ENCODE measurements around the gene ZBTB7C.

Gene ZBTB7C

GRCh38 chr18:48314690-48315089, 94.5 kb downstream of the ZBTB7C start:
- Histone ChIP-seq H3K9me3 (ENCODE audit: control insufficient read depth, low read length) (no peaks in the 10 kb centered on the region), H3K79me2 (no peaks in the 10 kb centered on the region), H3K36me3 (ENCODE audit: control insufficient read depth, insufficient read depth, low read length) (no peaks in the 10 kb centered on the region), H3K9ac (no peak overlapping the region), H3K27me3 (ENCODE audit: control insufficient read depth, insufficient read depth, low read length) (no peaks in the 10 kb centered on the region), H3K4me2 (ENCODE audit: low read length) (no peak overlapping the region), H3K4me3 (ENCODE audit: low read depth, low read length) (no peak overlapping the region), H2AFZ (no peak overlapping the region), H3K4me1 (peaks cover 2% of the 10 kb centered on the region), H3K27ac (no peak overlapping the region)
- TF ChIP-seq, protein P1, sequence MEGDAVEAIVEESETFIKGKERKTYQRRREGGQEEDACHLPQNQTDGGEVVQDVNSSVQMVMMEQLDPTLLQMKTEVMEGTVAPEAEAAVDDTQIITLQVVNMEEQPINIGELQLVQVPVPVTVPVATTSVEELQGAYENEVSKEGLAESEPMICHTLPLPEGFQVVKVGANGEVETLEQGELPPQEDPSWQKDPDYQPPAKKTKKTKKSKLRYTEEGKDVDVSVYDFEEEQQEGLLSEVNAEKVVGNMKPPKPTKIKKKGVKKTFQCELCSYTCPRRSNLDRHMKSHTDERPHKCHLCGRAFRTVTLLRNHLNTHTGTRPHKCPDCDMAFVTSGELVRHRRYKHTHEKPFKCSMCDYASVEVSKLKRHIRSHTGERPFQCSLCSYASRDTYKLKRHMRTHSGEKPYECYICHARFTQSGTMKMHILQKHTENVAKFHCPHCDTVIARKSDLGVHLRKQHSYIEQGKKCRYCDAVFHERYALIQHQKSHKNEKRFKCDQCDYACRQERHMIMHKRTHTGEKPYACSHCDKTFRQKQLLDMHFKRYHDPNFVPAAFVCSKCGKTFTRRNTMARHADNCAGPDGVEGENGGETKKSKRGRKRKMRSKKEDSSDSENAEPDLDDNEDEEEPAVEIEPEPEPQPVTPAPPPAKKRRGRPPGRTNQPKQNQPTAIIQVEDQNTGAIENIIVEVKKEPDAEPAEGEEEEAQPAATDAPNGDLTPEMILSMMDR (IDR thresholded peaks at IDR 0.05) = no peak

DNA sequence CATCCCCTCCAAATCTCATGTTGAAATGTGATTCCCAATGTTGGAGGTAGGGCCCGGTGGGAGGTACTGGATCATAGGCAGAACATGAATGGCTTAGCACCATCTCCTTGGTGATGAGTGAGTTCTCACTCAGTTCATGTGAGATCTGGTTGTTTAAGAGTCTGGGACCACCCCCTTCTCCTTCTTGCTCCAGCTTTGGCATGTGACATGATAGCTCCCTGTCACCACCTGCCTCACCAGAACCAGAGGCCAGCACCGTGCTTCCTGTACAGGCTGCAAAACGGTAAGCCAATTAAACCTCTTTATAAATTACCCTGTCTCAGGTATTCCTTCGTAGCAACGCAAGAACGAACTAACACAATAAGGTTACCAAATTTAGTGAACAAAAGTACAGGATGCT, 95.4 kb downstream of the ZBTB7C start:
- no peak overlapping the region for H3K4me3 ChIP-seq (ENCODE audit: low read depth, low read length)
- no peak overlapping the region for H2AFZ ChIP-seq
- TF ChIP-seq, protein P1 (IDR thresholded peaks at IDR 0.05) = no peak
- H3K36me3 ChIP-seq (ENCODE audit: control insufficient read depth, insufficient read depth, low read length) = no peaks in the 10 kb centered on the region
- no peaks in the 10 kb centered on the region for H3K79me2 ChIP-seq
- no peak overlapping the region for H3K9ac ChIP-seq
- no peaks in the 10 kb centered on the region for H3K27me3 ChIP-seq (ENCODE audit: control insufficient read depth, insufficient read depth, low read length)
- H3K4me2 ChIP-seq (ENCODE audit: low read length) = no peak overlapping the region
- no peaks in the 10 kb centered on the region for H3K9me3 ChIP-seq (ENCODE audit: control insufficient read depth, low read length)
- no peaks in the 10 kb centered on the region for H3K4me1 ChIP-seq
- no peak overlapping the region for H3K27ac ChIP-seq

DNA sequence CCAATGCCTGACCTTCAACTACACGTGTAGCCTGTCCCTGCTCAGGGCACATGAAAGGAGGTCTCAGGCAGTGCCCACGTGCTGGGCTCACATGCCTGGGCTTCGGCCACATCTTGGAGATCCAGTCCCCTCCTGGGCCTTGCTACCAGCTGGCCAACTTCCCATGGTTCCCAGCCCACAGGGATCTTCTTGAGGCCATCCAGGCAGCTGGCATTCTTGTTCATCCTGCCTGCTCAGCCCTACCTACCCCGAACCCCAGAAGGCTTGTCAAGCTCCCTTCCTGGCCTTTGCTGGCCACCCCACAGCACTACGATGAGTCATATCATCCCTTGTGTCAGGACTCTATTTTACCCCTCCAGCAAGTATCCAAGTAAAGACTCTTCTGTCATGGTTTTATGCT, 97.1 kb downstream of the ZBTB7C start:
- no peaks in the 10 kb centered on the region for H3K9me3 ChIP-seq (ENCODE audit: control insufficient read depth, low read length)
- no peak overlapping the region for H3K27ac ChIP-seq

GRCh38 chr18:48310999-48311398, 98.2 kb downstream of the ZBTB7C start:
- Histone ChIP-seq H3K27me3 (ENCODE audit: control insufficient read depth, insufficient read depth, low read length) (no peaks in the 10 kb centered on the region), H3K4me2 (ENCODE audit: low read length) (no peak overlapping the region), H3K9ac (no peak overlapping the region), H3K27ac (no peak overlapping the region), H3K9me3 (ENCODE audit: control insufficient read depth, low read length) (no peaks in the 10 kb centered on the region), H3K4me1 (peaks cover 9% of the 10 kb centered on the region), H3K4me3 (ENCODE audit: low read depth, low read length) (no peak overlapping the region), H3K79me2 (no peaks in the 10 kb centered on the region), H2AFZ (no peak overlapping the region), H3K36me3 (ENCODE audit: control insufficient read depth, insufficient read depth, low read length) (no peaks in the 10 kb centered on the region)
- TF ChIP-seq, protein P1 (IDR thresholded peaks at IDR 0.05) = no peak

More for the DNA sequence above, 97.1 kb downstream of the ZBTB7C start:
- TF ChIP-seq, protein P1 (IDR thresholded peaks at IDR 0.05) = no peak
- Histone ChIP-seq H3K27me3 (ENCODE audit: control insufficient read depth, insufficient read depth, low read length) (no peaks in the 10 kb centered on the region), H3K4me2 (ENCODE audit: low read length) (no peak overlapping the region), H3K4me1 (peaks cover 9% of the 10 kb centered on the region), H3K4me3 (ENCODE audit: low read depth, low read length) (no peak overlapping the region), H3K79me2 (no peaks in the 10 kb centered on the region), H2AFZ (no peak overlapping the region), H3K36me3 (ENCODE audit: control insufficient read depth, insufficient read depth, low read length) (no peaks in the 10 kb centered on the region), H3K9ac (no peak overlapping the region)

GRCh38 chr18:48310353-48310752, 98.8 kb downstream of the ZBTB7C start:
- no peaks in the 10 kb centered on the region for H3K79me2 ChIP-seq
- TF ChIP-seq, protein P1 (IDR thresholded peaks at IDR 0.05) = no peak
- no peaks in the 10 kb centered on the region for H3K9me3 ChIP-seq (ENCODE audit: control insufficient read depth, low read length)
- no peak overlapping the region for H3K4me2 ChIP-seq (ENCODE audit: low read length)
- no peaks in the 10 kb centered on the region for H3K27me3 ChIP-seq (ENCODE audit: control insufficient read depth, insufficient read depth, low read length)
- no peak overlapping the region for H2AFZ ChIP-seq
- H3K9ac ChIP-seq = no peak overlapping the region
- H3K4me1 ChIP-seq = peaks cover 9% of the 10 kb centered on the region
- no peaks in the 10 kb centered on the region for H3K36me3 ChIP-seq (ENCODE audit: control insufficient read depth, insufficient read depth, low read length)
- no peak overlapping the region for H3K27ac ChIP-seq
- H3K4me3 ChIP-seq (ENCODE audit: low read depth, low read length) = no peak overlapping the region
